ENCODE measurements around the gene EPB41L5.
"Not testable (repeated sequence)": the region's sequence is repeated elsewhere in the genome, so short reads cannot be mapped to it uniquely, and the experiment has no call there.

The EPB41L5 gene

GRCh38 chr2:120105360-120105759, 92.5 kb downstream of the EPB41L5 start:
- DNase-seq, result no peak

GRCh38 chr2:120108049-120108448, 95.2 kb downstream of the EPB41L5 start:
- DNase-seq, result peak; percentile 47

GRCh38 chr2:120108749-120109148, 95.9 kb downstream of the EPB41L5 start:
- DNase-seq, result no peak

- peak; percentile 61 for DNase-seq
Observed at GRCh38 chr2:120109186-120110061, 96.5 kb downstream of the EPB41L5 start.

- DNase-seq, result no peak
Observed at GRCh38 chr2:120110062-120110362, 97.1 kb downstream of the EPB41L5 start.

- no peak for DNase-seq
Observed at GRCh38 chr2:120110507-120110906, 97.6 kb downstream of the EPB41L5 start.

GRCh38 chr2:120111193-120111592, 98.3 kb downstream of the EPB41L5 start:
- no peak for DNase-seq

- no peak for DNase-seq
Observed at GRCh38 chr2:120118018-120118417, 105.1 kb downstream of the EPB41L5 start.

- no peak for DNase-seq
Observed at GRCh38 chr2:120118471-120118870, 105.6 kb downstream of the EPB41L5 start.

GRCh38 chr2:120121337-120121736, 108.5 kb downstream of the EPB41L5 start:
- DNase-seq, result not testable (repeated sequence)

- DNase-seq, result no peak
Observed at GRCh38 chr2:120123090-120123489, 110.2 kb downstream of the EPB41L5 start.

- no peak for DNase-seq
Observed at GRCh38 chr2:120125195-120125594, 112.3 kb downstream of the EPB41L5 start.

GRCh38 chr2:120128216-120128615, 115.3 kb downstream of the EPB41L5 start:
- no peak for DNase-seq

GRCh38 chr2:120132190-120132589, 119.3 kb downstream of the EPB41L5 start:
- DNase-seq, result no peak

- no peak for DNase-seq
Observed at GRCh38 chr2:120132691-120133090, 119.8 kb downstream of the EPB41L5 start.

- no peak for DNase-seq
Observed at GRCh38 chr2:120133572-120134244, 120.8 kb downstream of the EPB41L5 start.

GRCh38 chr2:120134263-120134662, 121.4 kb downstream of the EPB41L5 start:
- DNase-seq, result no peak

- DNase-seq, result not testable (repeated sequence)
Observed at GRCh38 chr2:120135013-120135412, 122.1 kb downstream of the EPB41L5 start.

- no peak for DNase-seq
Observed at GRCh38 chr2:120140866-120141265, 128.0 kb downstream of the EPB41L5 start.

GRCh38 chr2:120141300-120142069, 128.6 kb downstream of the EPB41L5 start:
- no peak for DNase-seq

GRCh38 chr2:120142528-120143219, 129.8 kb downstream of the EPB41L5 start:
- DNase-seq, result no peak

- DNase-seq, result no peak
Observed at GRCh38 chr2:120148229-120148628, 135.4 kb downstream of the EPB41L5 start.

GRCh38 chr2:120148669-120149068, 135.8 kb downstream of the EPB41L5 start:
- no peak for DNase-seq

Measured in NCI-H1694 (cell line).